Thyroid gland (tissue), 4 donors: ENCODE results near the gene OR6C74.

Experiments
- CTCF ChIP-seq, 6 experiments: fragments of 200-600 bp in 3 of 6; fragments of 450-650 bp in 3 of 6; sonication (generic) in 3 of 6; IDR thresholded peaks; one replicate each; pipeline ENCODE4 v1.5.1; 2016 to 2019; ENCODE audit warnings: antibody characterized with exemption in 6 of 6, mild to moderate bottlenecking in 2 of 6, inconsistent platforms in 1 of 6, moderate library complexity in 1 of 6
- POLR2A ChIP-seq, 2 donors: fragments of 450-650 bp; IDR thresholded peaks; one replicate each; pipeline ENCODE4 v1.6.1; 2017; ENCODE audit warnings: antibody characterized with exemption in 2 of 2, mild to moderate bottlenecking in 2 of 2, moderate library complexity in 1 of 2

- TF ChIP-seq CTCF (IDR thresholded peaks at IDR 0.05) = no peak
- TF ChIP-seq POLR2A (IDR thresholded peaks at IDR 0.05) = no peak
These were observed at the start of gene OR6C74 for GRCh38 chr12:55244309-55244708.
